Measurements from ENCODE around the gene PCSK5.

The PCSK5 gene

DNA sequence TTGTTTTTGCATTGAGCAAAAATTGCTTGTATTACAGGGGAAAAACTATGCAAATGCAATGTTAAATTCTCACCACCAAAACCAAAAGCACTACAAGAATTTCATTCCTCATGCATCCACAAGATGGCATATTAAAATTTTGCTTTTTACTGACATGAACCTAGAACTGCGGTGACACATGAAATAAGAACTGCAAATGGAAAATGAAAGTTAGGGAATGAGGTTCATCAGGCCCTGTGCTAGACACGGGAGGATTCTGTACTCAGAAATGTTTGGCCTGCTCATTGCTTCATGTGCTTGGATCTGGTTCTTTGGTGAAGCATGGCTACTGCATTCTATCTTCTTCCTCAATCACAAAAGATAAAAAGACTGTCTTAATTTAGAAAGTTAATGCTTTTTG is 512.9 kb downstream of the PCSK5 start:
- TF ChIP-seq CTCF (IDR thresholded peaks at IDR 0.05; ENCODE audit: low read depth, low read length, missing control alignments) = peak; percentile 44
- no peaks in the 10 kb centered on the region for H3K27me3 ChIP-seq (replicated peaks)
- no peak overlapping the region for H3K27ac ChIP-seq
- no peak overlapping the region for H3K4me3 ChIP-seq (ENCODE audit: low read depth, low read length)
- H3K36me3 ChIP-seq (replicated peaks) = no peaks in the 10 kb centered on the region
- in situ Hi-C loops (cut with HindIII; ENCODE audit: low pct_ligation_motif_present, low sequenced_read_pairs) = no loop called here
- peak; percentile 60 for DNase-seq

GRCh38 chr9:76404401-76404800 is 513.9 kb downstream of the PCSK5 start:
- no peak overlapping the region for H3K4me3 ChIP-seq (ENCODE audit: low read depth, low read length)
- no peaks in the 10 kb centered on the region for H3K36me3 ChIP-seq (replicated peaks)
- in situ Hi-C loops (cut with HindIII; ENCODE audit: low pct_ligation_motif_present, low sequenced_read_pairs) = no loop called here
- H3K27me3 ChIP-seq (replicated peaks) = no peaks in the 10 kb centered on the region
- no peak for DNase-seq
- no peak overlapping the region for H3K27ac ChIP-seq
- no peak for TF ChIP-seq CTCF (IDR thresholded peaks at IDR 0.05; ENCODE audit: low read depth, low read length, missing control alignments)

- no peak overlapping the region for H3K27ac ChIP-seq
- no peaks in the 10 kb centered on the region for H3K36me3 ChIP-seq (replicated peaks)
- no peaks in the 10 kb centered on the region for H3K27me3 ChIP-seq (replicated peaks)
- in situ Hi-C loops (cut with HindIII; ENCODE audit: low pct_ligation_motif_present, low sequenced_read_pairs) = no loop called here
- DNase-seq = no peak
- no peak for TF ChIP-seq CTCF (IDR thresholded peaks at IDR 0.05; ENCODE audit: low read depth, low read length, missing control alignments)
- no peak overlapping the region for H3K4me3 ChIP-seq (ENCODE audit: low read depth, low read length)
Observed at GRCh38 chr9:76405340-76405739, 514.9 kb downstream of the PCSK5 start.

DNA sequence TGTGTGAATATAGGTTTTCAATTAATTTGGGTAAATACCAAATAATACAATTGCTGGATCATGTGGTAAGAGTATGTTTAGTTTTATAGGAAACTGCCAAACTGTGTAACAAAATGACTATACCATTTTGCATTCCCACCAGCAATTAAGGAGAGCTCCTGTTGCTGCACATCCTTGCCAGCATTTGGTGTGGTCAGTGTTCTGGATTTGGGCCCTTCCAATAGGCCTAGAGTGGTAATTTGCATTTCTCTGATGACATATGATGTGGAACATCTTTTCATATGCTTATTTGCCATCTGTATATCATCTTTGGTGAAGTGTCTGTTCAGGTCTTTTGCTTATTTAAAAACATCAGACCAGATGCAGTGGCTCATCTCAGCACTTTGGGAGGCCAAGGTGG is 515.4 kb downstream of the PCSK5 start:
- TF ChIP-seq CTCF (IDR thresholded peaks at IDR 0.05; ENCODE audit: low read depth, low read length, missing control alignments) = no peak
- in situ Hi-C loops (cut with HindIII; ENCODE audit: low pct_ligation_motif_present, low sequenced_read_pairs) = no loop called here
- no peak overlapping the region for H3K27ac ChIP-seq
- no peak overlapping the region for H3K4me3 ChIP-seq (ENCODE audit: low read depth, low read length)
- DNase-seq = no peak
- H3K27me3 ChIP-seq (replicated peaks) = no peaks in the 10 kb centered on the region
- no peaks in the 10 kb centered on the region for H3K36me3 ChIP-seq (replicated peaks)
